Measurements from ENCODE around the gene NSD2. TPM values are rescaled to one million over a fixed set of nuclear protein-coding genes. Genes with fewer than 3 reads are reported as not detected.
"Not testable (repeated sequence)": the region's sequence is repeated elsewhere in the genome, so short reads cannot be mapped to it uniquely, and the experiment has no call there.

NSD2 gene
- total and polyA plus RNA-seq, 12 donors = 11.1 to 187 (median 25.2) TPM

DNA sequence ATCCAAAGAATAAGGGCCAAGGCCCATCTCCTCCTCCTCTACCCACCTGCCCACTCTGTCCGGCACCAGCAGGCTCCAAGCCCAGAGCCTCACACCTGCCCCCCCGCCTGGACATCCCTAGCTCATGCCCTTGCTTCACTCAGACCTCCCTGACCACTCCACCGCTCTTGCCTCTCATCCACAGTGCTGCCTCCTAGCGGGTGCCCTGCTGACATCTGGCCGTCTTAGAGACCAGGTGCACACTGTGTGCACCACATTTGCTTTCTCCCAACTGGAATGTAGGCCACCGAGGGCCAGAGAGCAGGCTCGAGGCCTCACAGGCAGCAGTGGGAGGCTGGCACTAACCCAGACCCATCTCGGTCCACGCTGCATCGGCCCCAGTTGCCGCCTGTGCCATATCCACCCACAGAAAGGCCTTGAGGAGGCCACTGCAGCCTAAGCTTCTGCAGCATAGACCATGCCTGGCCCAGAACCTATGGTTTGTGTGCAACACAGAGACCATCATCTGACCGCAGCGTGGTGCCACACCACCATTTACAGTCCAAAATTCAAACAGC, 28.8 kb upstream of the NSD2 start:
- peak in 5 of 7 donors; percentile 28 to 54 (median 43) for DNase-seq
- peaks cover 22 to 24% of the 10 kb centered on the region in 2 donors for H3K4me1 ChIP-seq (replicated peaks in 1 of 2)
- 48 to 74% (median 68%) methylated on average over 11 to 13 of the region's 13 CpGs for WGBS, 4 donors
- TF ChIP-seq POLR2A (IDR thresholded peaks at IDR 0.05) = no peak
- TF ChIP-seq, protein P1, sequence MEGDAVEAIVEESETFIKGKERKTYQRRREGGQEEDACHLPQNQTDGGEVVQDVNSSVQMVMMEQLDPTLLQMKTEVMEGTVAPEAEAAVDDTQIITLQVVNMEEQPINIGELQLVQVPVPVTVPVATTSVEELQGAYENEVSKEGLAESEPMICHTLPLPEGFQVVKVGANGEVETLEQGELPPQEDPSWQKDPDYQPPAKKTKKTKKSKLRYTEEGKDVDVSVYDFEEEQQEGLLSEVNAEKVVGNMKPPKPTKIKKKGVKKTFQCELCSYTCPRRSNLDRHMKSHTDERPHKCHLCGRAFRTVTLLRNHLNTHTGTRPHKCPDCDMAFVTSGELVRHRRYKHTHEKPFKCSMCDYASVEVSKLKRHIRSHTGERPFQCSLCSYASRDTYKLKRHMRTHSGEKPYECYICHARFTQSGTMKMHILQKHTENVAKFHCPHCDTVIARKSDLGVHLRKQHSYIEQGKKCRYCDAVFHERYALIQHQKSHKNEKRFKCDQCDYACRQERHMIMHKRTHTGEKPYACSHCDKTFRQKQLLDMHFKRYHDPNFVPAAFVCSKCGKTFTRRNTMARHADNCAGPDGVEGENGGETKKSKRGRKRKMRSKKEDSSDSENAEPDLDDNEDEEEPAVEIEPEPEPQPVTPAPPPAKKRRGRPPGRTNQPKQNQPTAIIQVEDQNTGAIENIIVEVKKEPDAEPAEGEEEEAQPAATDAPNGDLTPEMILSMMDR (IDR thresholded peaks at IDR 0.05) = no peak
- no peak overlapping the region for H3K4me3 ChIP-seq
- H3K9me3 ChIP-seq (replicated peaks in 1 of 3) = no peaks in the 10 kb centered on the region
- intact Hi-C loops (cut with DNase I) = no loop called here
- peaks cover 0 to 54% of the 10 kb centered on the region in 2 donors for H3K36me3 ChIP-seq (replicated peaks in 1 of 2)
- peak overlapping the region in 3 of 5 donors; percentile 78 to 91 (median 89) for H3K27ac ChIP-seq
- no peaks in the 10 kb centered on the region for H3K27me3 ChIP-seq

DNA sequence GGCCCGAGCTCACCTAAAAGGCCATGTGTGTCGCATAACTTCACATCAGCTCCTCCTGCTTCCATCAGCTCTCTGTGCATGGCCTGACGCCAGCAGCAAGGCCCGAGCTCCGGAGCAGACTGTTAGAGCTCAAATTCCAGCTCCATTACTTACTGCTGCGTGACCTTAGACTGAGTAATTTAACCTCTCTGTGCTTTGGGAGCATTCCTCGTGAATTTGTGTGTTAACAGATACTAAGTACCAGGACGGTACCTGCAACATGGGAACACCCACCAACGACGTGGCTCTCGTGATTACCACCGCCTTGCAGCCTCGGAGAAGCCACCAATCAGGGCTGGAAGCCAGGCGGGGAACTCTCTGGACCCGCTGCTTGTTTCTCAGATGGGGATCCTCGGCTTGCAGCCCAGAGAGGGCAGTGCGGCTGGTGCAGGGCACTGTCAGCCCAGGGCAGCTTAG, 28.2 kb upstream of the NSD2 start:
- peak overlapping the region; percentile 43 to 91 (median 78) for H3K27ac ChIP-seq
- H3K9me3 ChIP-seq (replicated peaks in 1 of 3) = no peaks in the 10 kb centered on the region
- no peak overlapping the region for H3K4me3 ChIP-seq
- DNase-seq = peak; percentile 55 to 85 (median 82)
- peaks cover 22 to 24% of the 10 kb centered on the region in 2 donors for H3K4me1 ChIP-seq (replicated peaks in 1 of 2)
- 27 to 51% (median 39%) methylated on average over 3 to 17 of the region's 17 CpGs for WGBS, 4 donors
- intact Hi-C loops (cut with DNase I) = no loop called here
- H3K27me3 ChIP-seq = no peaks in the 10 kb centered on the region
- TF ChIP-seq, protein P1 (IDR thresholded peaks at IDR 0.05) = no peak
- no peak for TF ChIP-seq POLR2A (IDR thresholded peaks at IDR 0.05)
- H3K36me3 ChIP-seq (replicated peaks in 1 of 2) = peaks cover 0 to 57% of the 10 kb centered on the region in 2 donors

DNA sequence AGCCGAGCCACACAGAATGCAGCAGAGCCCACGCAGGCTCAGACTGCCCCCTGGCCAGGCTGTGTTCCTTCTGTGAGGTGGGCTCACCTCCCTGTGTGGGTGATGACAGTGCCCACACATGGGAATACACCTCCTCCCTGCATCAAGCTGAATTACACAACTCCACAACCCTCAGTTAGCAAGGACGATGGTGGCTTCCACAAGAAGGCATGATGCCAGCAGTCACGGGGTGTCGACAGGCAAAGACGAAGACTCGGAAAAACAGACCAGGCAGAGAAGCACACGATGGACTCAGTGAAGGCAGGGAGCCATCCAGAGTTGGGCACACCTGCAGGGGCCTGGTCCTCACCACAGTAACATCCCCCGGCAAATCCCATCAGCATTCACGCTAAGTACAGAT, 27.3 kb upstream of the NSD2 start:
- peak overlapping the region; percentile 5 to 91 (median 78) for H3K27ac ChIP-seq
- H3K4me3 ChIP-seq = no peak overlapping the region
- peaks cover 22 to 24% of the 10 kb centered on the region in 2 donors for H3K4me1 ChIP-seq (replicated peaks in 1 of 2)
- peaks cover 0 to 52% of the 10 kb centered on the region in 2 donors for H3K36me3 ChIP-seq (replicated peaks in 1 of 2)
- no peaks in the 10 kb centered on the region for H3K27me3 ChIP-seq
- H3K9me3 ChIP-seq (replicated peaks in 1 of 3) = no peaks in the 10 kb centered on the region
- WGBS, 4 donors = 37 to 57% (median 50%) methylated on average over 8 to 10 of the region's 10 CpGs
- TF ChIP-seq, protein P1 (IDR thresholded peaks at IDR 0.05) = peak in 2 of 6 experiments; percentile 14 to 16
- peak in 1 of 2 donors; percentile 61 for TF ChIP-seq POLR2A (IDR thresholded peaks at IDR 0.05)
- peak; percentile 87 to 96 (median 95) for DNase-seq
- intact Hi-C loops (cut with DNase I) = no loop called here

DNA sequence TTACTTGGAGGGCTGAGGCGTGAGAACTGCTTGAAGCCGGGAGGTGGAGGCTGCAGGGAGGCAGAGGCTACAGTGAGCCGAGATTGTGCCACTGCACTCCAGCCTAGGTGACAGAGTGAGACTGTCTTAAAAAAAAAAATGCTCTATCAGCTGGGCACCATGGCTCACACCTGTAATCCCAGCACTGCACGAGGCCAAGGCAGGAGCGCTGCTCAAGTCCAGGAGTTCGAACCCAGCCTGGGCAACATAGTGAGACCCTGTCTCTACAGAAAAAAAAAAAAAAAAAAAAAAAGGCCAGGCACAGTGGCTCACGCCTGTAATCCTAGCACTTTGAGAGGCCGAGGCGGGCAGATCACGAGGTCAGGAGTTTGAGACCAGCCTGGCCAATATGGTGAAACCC, 26.6 kb upstream of the NSD2 start:
- H3K4me3 ChIP-seq; intact Hi-C loops (cut with DNase I); DNase-seq; H3K27me3 ChIP-seq; H3K9me3 ChIP-seq (replicated peaks in 1 of 3): not testable (repeated sequence)
- peaks cover 0 to 45% of the 10 kb centered on the region in 2 donors for H3K36me3 ChIP-seq (replicated peaks in 1 of 2)
- peaks cover 22 to 24% of the 10 kb centered on the region in 2 donors for H3K4me1 ChIP-seq (replicated peaks in 1 of 2)
- H3K27ac ChIP-seq = peak overlapping the region; percentile 5 to 91 (median 78)
- WGBS, 4 donors = 94 to 99% (median 94%) methylated on average over 9 to 10 of the region's 10 CpGs

DNA sequence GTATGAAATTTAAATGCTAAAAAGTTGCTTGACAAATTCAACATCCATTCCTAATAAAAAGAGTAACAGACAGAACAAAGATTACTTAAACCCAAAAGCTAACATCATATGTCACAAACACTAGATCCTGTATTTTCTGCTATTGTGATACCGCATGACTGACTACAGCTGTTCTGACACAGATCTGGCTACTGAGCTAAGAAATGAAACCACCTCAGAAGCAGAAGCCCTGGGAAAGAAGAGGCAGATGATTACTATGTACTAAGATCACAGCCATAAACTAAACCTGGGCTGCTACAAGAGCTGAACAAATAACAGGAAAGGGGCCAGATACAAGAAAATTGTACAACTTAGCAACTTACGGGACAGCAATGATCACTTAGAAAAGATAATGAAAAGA, 24.6 kb upstream of the NSD2 start:
- no peak for TF ChIP-seq POLR2A (IDR thresholded peaks at IDR 0.05)
- TF ChIP-seq, protein P1 (IDR thresholded peaks at IDR 0.05) = no peak
- H3K27me3 ChIP-seq = no peaks in the 10 kb centered on the region
- intact Hi-C loops (cut with DNase I) = no loop called here
- peaks cover 31 to 37% of the 10 kb centered on the region in 2 donors for H3K4me1 ChIP-seq (replicated peaks in 1 of 2)
- no peak for DNase-seq
- H3K36me3 ChIP-seq (replicated peaks in 1 of 2) = peaks cover 0 to 28% of the 10 kb centered on the region in 2 donors
- H3K27ac ChIP-seq = no peak overlapping the region
- H3K4me3 ChIP-seq = no peak overlapping the region
- 91 to 96% (median 94%) methylated on average over 2 of the region's 2 CpGs for WGBS, 4 donors
- H3K9me3 ChIP-seq (replicated peaks in 1 of 3) = no peaks in the 10 kb centered on the region
